CD4-positive, alpha-beta T cell (primary cell): ENCODE measurements around the gene NPAS4. TPM values are rescaled to one million over a fixed set of nuclear protein-coding genes. Genes with fewer than 3 reads are reported as not detected.
"Not testable (repeated sequence)": the region's sequence is repeated elsewhere in the genome, so short reads cannot be mapped to it uniquely, and the experiment has no call there.

Experiments used
- ATAC-seq: fragments of 200-7000 bp; cut with Tn5 transposase; one replicate; pipeline ENCODE4 v1.10.0; 2022; ENCODE audit warnings: mild to moderate bottlenecking; ENCODE audit not compliant: poor library complexity
- CTCF ChIA-PET: fragments of 350-600 bp; sonication (Branson Sonifier 250); formaldehyde crosslinking; loops from one replicate; lab custom pipeline; 2021; ENCODE audit warnings: antibody characterized with exemption, inconsistent platforms; lab: Charles Lee
- POLR2A ChIA-PET: fragments of 350-600 bp; sonication (Branson Sonifier 250); formaldehyde crosslinking; loops from one replicate; lab custom pipeline; 2021; ENCODE audit warnings: antibody characterized with exemption, inconsistent platforms; lab: Charles Lee
- DNase-seq, 14 experiments: peaks; one replicate each; pipeline ENCODE4 v3.0.0-alpha.2; 2013 to 2020; ENCODE audit warnings: mixed read lengths in 2 of 14
- H3K27ac ChIP-seq, 2 donors: one replicate each; pipeline versions ENCODE4 v1.5.1 to v1.7.0; 2013; ENCODE audit warnings: low read length in 2 of 2, low read depth in 1 of 2, mild to moderate bottlenecking in 1 of 2
- H3K27me3 ChIP-seq, 2 experiments: 1 replicate in 1 of 2; 2 replicates in 1 of 2; pipeline versions ENCODE4 v1.6.1 to v1.7.0; 2013; ENCODE audit warnings: low read length in 2 of 2, control low read depth in 1 of 2, mild to moderate bottlenecking in 1 of 2, moderate library complexity in 1 of 2; ENCODE audit not compliant: insufficient read depth in 2 of 2, control insufficient read depth in 1 of 2
- H3K36me3 ChIP-seq: one replicate; pipeline ENCODE4 v1.6.1; 2013; ENCODE audit warnings: low read length, control low read depth; ENCODE audit not compliant: insufficient read depth
- H3K4me1 ChIP-seq: one replicate; pipeline ENCODE4 v1.6.1; 2013; ENCODE audit warnings: low read length, control low read depth; ENCODE audit not compliant: insufficient read depth
- H3K4me3 ChIP-seq: one replicate; pipeline ENCODE4 v1.5.1; 2013; ENCODE audit warnings: mild to moderate bottlenecking, low read length, moderate library complexity
- H3K9me3 ChIP-seq, 2 experiments: 1 replicate in 1 of 2; 2 replicates in 1 of 2; pipeline versions ENCODE4 v1.6.1 to v1.7.0; 2013; ENCODE audit warnings: low read length in 2 of 2, mild to moderate bottlenecking in 2 of 2, control low read depth in 1 of 2, moderate library complexity in 1 of 2; ENCODE audit not compliant: control insufficient read depth in 1 of 2, insufficient read depth in 1 of 2
- H3K27ac Mint-ChIP-seq: one replicate; pipeline ENCODE4 v1.8.0; 2020; ENCODE audit warnings: mixed read lengths
- H3K27me3 Mint-ChIP-seq: one replicate; pipeline ENCODE4 v1.8.0; 2021; ENCODE audit warnings: mixed read lengths
- H3K36me3 Mint-ChIP-seq: one replicate; pipeline ENCODE4 v1.8.0; 2021; ENCODE audit warnings: low read depth, mixed read lengths
- H3K4me1 Mint-ChIP-seq: one replicate; pipeline ENCODE4 v1.8.0; 2021; ENCODE audit warnings: low read depth, mixed read lengths
- H3K4me3 Mint-ChIP-seq: one replicate; pipeline ENCODE4 v1.8.0; 2020; ENCODE audit warnings: mild to moderate bottlenecking, mixed read lengths
- H3K9me3 Mint-ChIP-seq: one replicate; pipeline ENCODE4 v1.8.0; 2020; ENCODE audit warnings: mixed read lengths
- intact Hi-C, 2 experiments: fragments of 100-400 bp; cut with DNase I in 1 of 2; cut with micrococcal nuclease in 1 of 2; formaldehyde crosslinking; loops; one replicate each; pipeline versions ENCODE4 v1.15.1 to v1.9.0; 2023 to 2025; cut with DNase I, micrococcal nuclease
- total RNA-seq, 174 experiments: library from RNA in 2 of 174; stranded (reverse) in 2 of 174; gene quantifications; one replicate each; pipeline ENCODE4 v1.2.3 and lab custom pipeline; 2021 to 2026
- TF ChIP-seq, protein P1 (sequence below): fragments of 200-600 bp; IDR thresholded peaks from one replicate; pipeline ENCODE4 v1.8.0; 2022; ENCODE audit warnings: antibody characterized with exemption, mild to moderate bottlenecking

Gene NPAS4
- total RNA-seq, 2 experiments from 2014 or later, result not detected

DNA sequence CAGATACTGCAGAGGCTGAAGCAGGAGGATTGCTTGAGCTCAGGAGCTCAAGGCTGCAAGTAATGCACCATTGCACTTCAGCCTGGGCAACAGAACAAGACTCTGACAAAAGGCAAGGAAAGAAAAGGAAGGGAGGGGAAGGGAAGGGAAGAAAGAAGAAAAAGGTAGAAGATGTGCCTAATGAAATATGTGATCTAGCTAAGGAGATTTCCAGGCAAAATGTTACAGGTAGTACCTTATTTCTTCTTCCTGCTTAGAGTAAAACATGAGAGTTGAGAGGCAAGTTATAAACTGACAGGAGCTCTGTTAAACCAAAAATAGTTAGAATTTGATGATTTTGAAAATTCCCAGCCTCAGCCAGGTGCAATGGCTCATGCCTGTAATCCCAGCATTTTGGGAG lies 41.2 kb downstream of the NPAS4 start:
- no peaks in the 10 kb centered on the region for H3K36me3 ChIP-seq
- no peaks in the 10 kb centered on the region for H3K36me3 Mint-ChIP-seq
- peaks cover 0 to 5% of the 10 kb centered on the region in 2 experiments for H3K9me3 ChIP-seq
- intact Hi-C loops, result no loop called here
- TF ChIP-seq, protein P1, sequence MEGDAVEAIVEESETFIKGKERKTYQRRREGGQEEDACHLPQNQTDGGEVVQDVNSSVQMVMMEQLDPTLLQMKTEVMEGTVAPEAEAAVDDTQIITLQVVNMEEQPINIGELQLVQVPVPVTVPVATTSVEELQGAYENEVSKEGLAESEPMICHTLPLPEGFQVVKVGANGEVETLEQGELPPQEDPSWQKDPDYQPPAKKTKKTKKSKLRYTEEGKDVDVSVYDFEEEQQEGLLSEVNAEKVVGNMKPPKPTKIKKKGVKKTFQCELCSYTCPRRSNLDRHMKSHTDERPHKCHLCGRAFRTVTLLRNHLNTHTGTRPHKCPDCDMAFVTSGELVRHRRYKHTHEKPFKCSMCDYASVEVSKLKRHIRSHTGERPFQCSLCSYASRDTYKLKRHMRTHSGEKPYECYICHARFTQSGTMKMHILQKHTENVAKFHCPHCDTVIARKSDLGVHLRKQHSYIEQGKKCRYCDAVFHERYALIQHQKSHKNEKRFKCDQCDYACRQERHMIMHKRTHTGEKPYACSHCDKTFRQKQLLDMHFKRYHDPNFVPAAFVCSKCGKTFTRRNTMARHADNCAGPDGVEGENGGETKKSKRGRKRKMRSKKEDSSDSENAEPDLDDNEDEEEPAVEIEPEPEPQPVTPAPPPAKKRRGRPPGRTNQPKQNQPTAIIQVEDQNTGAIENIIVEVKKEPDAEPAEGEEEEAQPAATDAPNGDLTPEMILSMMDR, result no peak
- ChIA-PET POLR2A (no interaction called here), CTCF (no interaction called here)
- no peak overlapping the region for H3K27ac Mint-ChIP-seq
- no peak overlapping the region for H3K27ac ChIP-seq
- H3K4me1 ChIP-seq, result peaks cover 11% of the 10 kb centered on the region
- H3K4me3 ChIP-seq, result no peak overlapping the region
- DNase-seq (no peak), ATAC-seq (no peak)
- no peak overlapping the region for H3K4me3 Mint-ChIP-seq
- H3K27me3 Mint-ChIP-seq, result no peaks in the 10 kb centered on the region
- no peaks in the 10 kb centered on the region for H3K9me3 Mint-ChIP-seq
- H3K4me1 Mint-ChIP-seq, result peaks cover 13% of the 10 kb centered on the region
- no peaks in the 10 kb centered on the region for H3K27me3 ChIP-seq

DNA sequence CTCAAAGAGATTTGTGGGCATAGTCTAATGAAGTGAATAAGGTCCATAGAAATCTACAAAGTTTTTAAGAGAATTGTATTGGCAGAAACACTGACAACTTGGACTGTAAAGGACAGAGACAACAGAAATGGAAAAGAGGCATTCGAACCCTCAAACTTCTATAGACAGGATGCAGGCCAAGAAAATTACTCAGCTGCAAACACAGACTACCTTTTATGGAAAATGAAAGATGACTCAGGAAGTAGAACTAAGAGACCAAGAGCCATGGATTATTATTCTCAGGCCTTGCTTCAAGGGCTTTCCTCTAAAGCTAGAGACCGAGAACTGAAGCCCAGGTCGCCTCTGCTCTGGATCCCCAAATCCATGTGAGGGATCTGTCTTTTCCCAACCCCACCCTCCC lies 42.1 kb downstream of the NPAS4 start:
- H3K27ac Mint-ChIP-seq, result no peak overlapping the region
- Histone ChIP-seq H3K4me3 (no peak overlapping the region), H3K36me3 (no peaks in the 10 kb centered on the region), H3K27ac (no peak overlapping the region), H3K9me3 (peaks cover 0 to 5% of the 10 kb centered on the region in 2 experiments), H3K4me1 (peaks cover 19% of the 10 kb centered on the region), H3K27me3 (no peaks in the 10 kb centered on the region)
- DNase-seq (no peak), ATAC-seq (no peak)
- no peaks in the 10 kb centered on the region for H3K27me3 Mint-ChIP-seq
- ChIA-PET CTCF (no interaction called here), POLR2A (no interaction called here)
- H3K4me1 Mint-ChIP-seq, result peaks cover 18% of the 10 kb centered on the region
- H3K4me3 Mint-ChIP-seq, result no peak overlapping the region
- TF ChIP-seq, protein P1, result no peak
- intact Hi-C loops, result no loop called here
- no peaks in the 10 kb centered on the region for H3K9me3 Mint-ChIP-seq
- no peaks in the 10 kb centered on the region for H3K36me3 Mint-ChIP-seq

DNA sequence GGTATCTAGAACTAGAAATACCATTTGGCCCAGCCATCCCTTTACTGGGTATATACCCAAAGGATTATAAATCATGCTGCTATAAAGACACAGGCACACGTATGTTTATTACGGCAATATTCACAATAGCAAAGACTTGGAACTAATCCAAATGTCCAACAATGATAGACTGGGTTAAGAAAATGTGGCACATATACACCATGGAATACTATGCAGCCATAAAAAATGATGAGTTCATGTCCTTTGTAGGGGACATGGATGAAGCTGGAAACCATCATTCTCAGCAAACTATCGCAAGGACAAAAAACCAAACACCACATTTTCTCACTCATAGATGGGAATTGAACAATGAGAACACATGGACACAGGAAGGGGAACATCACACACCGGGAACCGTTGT lies 43.3 kb downstream of the NPAS4 start:
- H3K36me3 ChIP-seq, H3K9me3 Mint-ChIP-seq, H3K27me3 ChIP-seq, H3K27ac Mint-ChIP-seq, H3K27me3 Mint-ChIP-seq, H3K36me3 Mint-ChIP-seq, intact Hi-C loops, H3K4me3 ChIP-seq, DNase-seq, ATAC-seq, H3K9me3 ChIP-seq, H3K27ac ChIP-seq, POLR2A ChIA-PET, H3K4me3 Mint-ChIP-seq: not testable (repeated sequence)
- CTCF ChIA-PET, result interaction anchor here (3.0 kb wide), 1 partner anchor 25 kb away, joined by 25 read pairs; the partner anchor contains the start of gene MRPL11
- H3K4me1 ChIP-seq, result peaks cover 26% of the 10 kb centered on the region
- peaks cover 26% of the 10 kb centered on the region for H3K4me1 Mint-ChIP-seq

DNA sequence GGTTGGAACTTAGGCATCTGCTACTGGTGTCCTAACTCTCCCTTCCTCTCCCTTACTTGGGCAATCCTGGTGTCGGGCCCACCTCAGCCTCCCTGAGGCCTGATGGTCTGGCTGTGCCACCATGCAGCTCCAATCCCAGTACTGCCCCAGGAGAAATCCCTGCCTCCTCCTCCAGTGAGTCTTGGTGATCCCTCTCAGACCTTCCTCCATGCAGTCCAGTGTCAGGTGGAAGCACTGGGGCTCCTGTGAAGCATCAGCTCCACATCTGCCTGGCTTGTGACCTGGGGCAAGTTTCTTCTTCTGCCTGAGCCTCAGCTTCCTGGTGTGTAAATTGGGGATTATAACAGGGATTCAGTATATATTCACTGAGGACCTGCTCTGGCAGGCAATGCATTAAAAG lies 44.1 kb downstream of the NPAS4 start:
- ChIA-PET POLR2A (interaction anchor here (0.7 to 4.3 kb wide), 2 partner anchors 15 to 26 kb away, joined by 3 to 35 read pairs; partner anchors contain the start of genes DPP3 and MRPL11), CTCF (interaction anchor here (3.0 kb wide), 1 partner anchor 26 kb away, joined by 25 read pairs; the partner anchor contains the start of gene MRPL11)
- peaks cover 27% of the 10 kb centered on the region for H3K4me1 Mint-ChIP-seq
- H3K27ac ChIP-seq, result peak overlapping the region in 1 of 2 donors; percentile 4
- peaks cover 0 to 5% of the 10 kb centered on the region in 2 experiments for H3K9me3 ChIP-seq
- TF ChIP-seq, protein P1, result no peak
- H3K36me3 ChIP-seq, result peaks cover 3% of the 10 kb centered on the region
- no peak overlapping the region for H3K4me3 ChIP-seq
- DNase-seq (no peak), ATAC-seq (no peak)
- H3K9me3 Mint-ChIP-seq, result no peaks in the 10 kb centered on the region
- no peaks in the 10 kb centered on the region for H3K27me3 ChIP-seq
- H3K4me3 Mint-ChIP-seq, result peak overlapping the region; percentile 92
- no peaks in the 10 kb centered on the region for H3K36me3 Mint-ChIP-seq
- intact Hi-C loops, result loop anchor here in 1 of 2 experiments (5.0 kb wide), 2 partner anchors 152 to 943 kb away; partner anchors contain the start of gene RBM14
- H3K4me1 ChIP-seq, result peaks cover 26% of the 10 kb centered on the region
- no peaks in the 10 kb centered on the region for H3K27me3 Mint-ChIP-seq
- H3K27ac Mint-ChIP-seq, result peak overlapping the region; percentile 86
